Measurements from ENCODE around the gene TRAPPC4. TPM values are rescaled to one million over a fixed set of nuclear protein-coding genes. Genes with fewer than 3 reads are reported as not detected.

TRAPPC4 gene
- total RNA-seq, 1 donor from 2014 or later, result 72.6 TPM

DNA sequence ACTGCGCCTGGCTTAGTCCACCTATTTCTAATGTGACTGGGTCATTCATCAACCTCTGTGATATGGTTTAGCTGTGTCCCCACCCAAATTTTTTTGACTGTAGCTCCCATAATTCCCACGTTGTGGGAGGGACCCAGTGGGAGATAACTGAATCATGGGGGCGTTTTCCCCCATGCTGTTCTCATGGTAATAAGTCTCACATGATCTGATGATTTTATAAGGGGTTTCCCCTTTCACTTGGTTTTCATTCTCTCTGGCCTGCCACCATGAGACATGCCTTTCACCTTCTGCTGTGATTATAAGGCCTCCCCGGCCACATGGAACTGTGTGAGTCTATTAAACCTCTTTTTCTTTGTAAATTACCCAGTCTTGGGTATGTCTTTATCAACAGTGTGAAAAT is 11.9 kb upstream of the TRAPPC4 start:
- Histone ChIP-seq H3K27me3 (ENCODE audit: control insufficient read depth, insufficient read depth, low read length) (no peaks in the 10 kb centered on the region), H3K36me3 (ENCODE audit: control insufficient read depth, insufficient read depth, low read length) (peaks cover 3% of the 10 kb centered on the region), H3K4me3 (ENCODE audit: low read depth, low read length) (no peak overlapping the region)
- no peak for TF ChIP-seq CTCF (IDR thresholded peaks at IDR 0.05; ENCODE audit: insufficient read depth, low read length, poor library complexity, severe bottlenecking)
- no peak for DNase-seq (ENCODE audit: low read depth)

DNA sequence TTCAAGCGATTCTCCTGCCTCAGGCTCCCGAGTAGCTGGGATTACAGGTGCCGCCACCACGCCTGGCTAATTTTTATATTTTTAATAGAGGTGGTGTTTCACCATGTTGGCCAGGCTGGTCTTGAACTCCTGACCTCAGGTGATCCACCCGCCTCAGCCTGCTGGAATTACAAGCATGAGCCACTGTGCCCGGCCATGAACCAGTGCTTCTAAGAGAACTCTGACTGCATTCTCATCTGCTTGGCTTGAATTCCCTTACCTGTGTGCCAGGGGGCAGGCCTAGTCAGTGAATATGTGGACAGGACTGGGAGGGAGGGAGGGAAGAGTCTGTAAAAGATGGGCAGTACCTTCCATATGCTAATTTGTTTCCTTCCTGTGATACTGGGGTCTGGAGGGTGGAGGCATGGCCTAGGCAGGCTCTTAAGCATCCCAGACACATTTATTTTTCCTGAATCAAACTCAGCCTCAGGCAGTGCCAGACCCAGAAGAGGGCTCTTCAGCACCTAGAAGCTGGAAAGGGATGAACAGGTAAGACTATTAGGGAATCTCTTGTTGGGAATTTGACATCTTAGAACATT is 7.0 kb upstream of the TRAPPC4 start:
- DNase-seq (ENCODE audit: low read depth), result no peak
- H3K4me3 ChIP-seq (ENCODE audit: low read depth, low read length), result no peak overlapping the region
- peaks cover 1% of the 10 kb centered on the region for H3K36me3 ChIP-seq (ENCODE audit: control insufficient read depth, insufficient read depth, low read length)
- no peaks in the 10 kb centered on the region for H3K27me3 ChIP-seq (ENCODE audit: control insufficient read depth, insufficient read depth, low read length)
- no peak for TF ChIP-seq CTCF (IDR thresholded peaks at IDR 0.05; ENCODE audit: insufficient read depth, low read length, poor library complexity, severe bottlenecking)

- Histone ChIP-seq H3K36me3 (ENCODE audit: control insufficient read depth, insufficient read depth, low read length) (peaks cover 1% of the 10 kb centered on the region), H3K27me3 (ENCODE audit: control insufficient read depth, insufficient read depth, low read length) (no peaks in the 10 kb centered on the region), H3K4me3 (ENCODE audit: low read depth, low read length) (no peak overlapping the region)
- no peak for DNase-seq (ENCODE audit: low read depth)
- TF ChIP-seq CTCF (IDR thresholded peaks at IDR 0.05; ENCODE audit: insufficient read depth, low read length, poor library complexity, severe bottlenecking), result no peak
These were observed 5.9 kb upstream of the TRAPPC4 start for GRCh38 chr11:119012629-119013170.

GRCh38 chr11:119014209-119014924 is 4.2 kb upstream of the TRAPPC4 start:
- Histone ChIP-seq H3K36me3 (ENCODE audit: control insufficient read depth, insufficient read depth, low read length) (peaks cover 1% of the 10 kb centered on the region), H3K4me3 (ENCODE audit: low read depth, low read length) (no peak overlapping the region), H3K27me3 (ENCODE audit: control insufficient read depth, insufficient read depth, low read length) (no peaks in the 10 kb centered on the region)
- TF ChIP-seq CTCF (IDR thresholded peaks at IDR 0.05; ENCODE audit: insufficient read depth, low read length, poor library complexity, severe bottlenecking), result no peak
- no peak for DNase-seq (ENCODE audit: low read depth)

DNA sequence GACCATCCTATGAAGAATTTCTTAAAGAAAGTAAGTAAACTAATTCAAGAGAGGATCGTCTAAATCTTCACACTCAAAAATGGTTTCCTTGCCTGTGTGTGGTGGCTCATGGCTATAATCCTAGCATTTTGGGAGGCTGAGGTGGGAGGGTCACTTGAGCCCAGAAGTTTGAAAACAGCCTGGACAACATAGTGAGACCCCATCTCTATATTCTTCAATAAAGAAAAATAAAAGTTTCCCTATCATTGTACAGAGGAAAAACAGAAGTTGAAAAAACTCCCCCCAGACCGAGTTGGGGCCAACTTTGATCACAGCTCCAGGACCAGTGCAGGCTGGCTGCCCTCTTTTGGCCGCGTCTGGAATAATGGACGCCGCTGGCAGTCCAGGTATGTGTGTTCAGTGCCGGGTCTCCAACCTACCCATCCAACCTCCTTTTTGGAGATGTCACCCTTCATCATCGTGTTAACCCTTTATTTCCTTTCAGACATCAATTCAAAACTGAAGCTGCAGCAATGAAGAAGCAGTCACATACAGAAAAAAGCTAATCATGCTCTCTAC is 3.4 kb upstream of the TRAPPC4 start:
- H3K4me3 ChIP-seq (ENCODE audit: low read depth, low read length), result no peak overlapping the region
- peak; percentile 10 for TF ChIP-seq CTCF (IDR thresholded peaks at IDR 0.05; ENCODE audit: insufficient read depth, low read length, poor library complexity, severe bottlenecking)
- no peak for DNase-seq (ENCODE audit: low read depth)
- no peaks in the 10 kb centered on the region for H3K27me3 ChIP-seq (ENCODE audit: control insufficient read depth, insufficient read depth, low read length)
- peaks cover 1% of the 10 kb centered on the region for H3K36me3 ChIP-seq (ENCODE audit: control insufficient read depth, insufficient read depth, low read length)

Measured in kidney epithelial cell (primary cell).